Neural cell (in vitro differentiated cells): ENCODE data around the gene ADGRL3. TPM values are rescaled to one million over a fixed set of nuclear protein-coding genes. Genes with fewer than 3 reads are reported as not detected.

Experiments used
- H2AFZ ChIP-seq: fragments of 200-600, 300-800 bp; sonication (generic), shearing (Covaris generic); 2 replicates; pipeline ENCODE4 v1.6.0; 2014; ENCODE audit warnings: low read depth, mild to moderate bottlenecking, antibody characterized with exemption, low read length, moderate library complexity
- H3F3A ChIP-seq: fragments of 200-600 bp; shearing (Covaris generic); 2 replicates; pipeline ENCODE4 v1.6.1; 2016; ENCODE audit warnings: mild to moderate bottlenecking, moderate library complexity, mixed read lengths, antibody characterized with exemption, low read length; ENCODE audit not compliant: insufficient read depth, poor library complexity, severe bottlenecking
- H3K27ac ChIP-seq: fragments of 200-600, 300-800 bp; sonication (generic), shearing (Covaris generic); 2 replicates; pipeline ENCODE4 v1.5.1; 2014; ENCODE audit warnings: mild to moderate bottlenecking, low read length, moderate library complexity
- H3K27me3 ChIP-seq: fragments of 300-800, 200-600 bp; sonication (generic), shearing (Covaris generic); 2 replicates; pipeline ENCODE4 v1.6.0; 2014; ENCODE audit warnings: mild to moderate bottlenecking, low read depth, low read length, moderate library complexity; ENCODE audit not compliant: insufficient read depth
- H3K36me3 ChIP-seq: fragments of 300-800, 200-600 bp; sonication (generic), shearing (Covaris generic); 2 replicates; pipeline ENCODE4 v1.5.1; 2014; ENCODE audit warnings: mild to moderate bottlenecking, antibody characterized with exemption, low read length, moderate library complexity; ENCODE audit not compliant: insufficient read depth
- H3K4me2 ChIP-seq: fragments of 300-800, 200-600 bp; sonication (generic), shearing (Covaris generic); 2 replicates; pipeline ENCODE4 v1.6.0; 2014; ENCODE audit warnings: mild to moderate bottlenecking, low read length
- H3K4me3 ChIP-seq: fragments of 300-800, 200-600 bp; sonication (generic), shearing (Covaris generic); 2 replicates; pipeline ENCODE4 v1.5.1; 2014; ENCODE audit warnings: mild to moderate bottlenecking, low read length, moderate library complexity
- H3K79me2 ChIP-seq: fragments of 200-600 bp; shearing (Covaris generic); replicated peaks from 2 replicates; pipeline ENCODE4 v1.6.0; 2014; ENCODE audit warnings: mild to moderate bottlenecking, low read length, moderate library complexity; ENCODE audit not compliant: insufficient read depth
- H3K9ac ChIP-seq: fragments of 300-800, 200-600 bp; sonication (generic), shearing (Covaris generic); 2 replicates; pipeline ENCODE4 v1.6.1; 2016; ENCODE audit warnings: mild to moderate bottlenecking, low read length, mixed read lengths
- H3K9me2 ChIP-seq: fragments of 200-600 bp; shearing (Covaris generic); 2 replicates; pipeline ENCODE4 v1.6.1; 2016; ENCODE audit warnings: mild to moderate bottlenecking, low read length, mixed read lengths; ENCODE audit not compliant: insufficient read depth
- H3K9me3 ChIP-seq: fragments of 200-600, 300-800 bp; sonication (generic), shearing (Covaris generic); 2 replicates; pipeline ENCODE4 v1.6.1; 2016; ENCODE audit warnings: mild to moderate bottlenecking, mixed run types, low read length, moderate library complexity, mixed read lengths
- H4K20me1 ChIP-seq: fragments of 200-600 bp; shearing (Covaris generic); 2 replicates; pipeline ENCODE4 v1.6.1; 2016; ENCODE audit warnings: mild to moderate bottlenecking, mixed run types; ENCODE audit not compliant: insufficient read depth
- EP300 ChIP-seq: fragments of 450-650 bp; conservative IDR thresholded peaks from 2 replicates; pipeline ENCODE4 v1.6.1; 2014; ENCODE audit warnings: antibody characterized with exemption, mild to moderate bottlenecking, moderate library complexity; ENCODE audit not compliant: poor library complexity, severe bottlenecking
- EZH2 ChIP-seq: fragments of 200-600, 300-800 bp; shearing (Covaris generic), sonication (generic); IDR thresholded peaks from 2 replicates; pipeline ENCODE4 v1.6.1; 2014; ENCODE audit warnings: antibody characterized with exemption, low read length, borderline replicate concordance, mild to moderate bottlenecking; ENCODE audit not compliant: insufficient read depth, poor library complexity, severe bottlenecking
- MXI1 ChIP-seq: fragments of 450-650 bp; conservative IDR thresholded peaks from 2 replicates; pipeline ENCODE4 v1.6.1; 2014; ENCODE audit warnings: antibody characterized with exemption, mild to moderate bottlenecking; ENCODE audit not compliant: poor library complexity, severe bottlenecking
- POLR2AphosphoS5 ChIP-seq: IDR thresholded peaks from 2 replicates; pipeline ENCODE4 v1.6.1; 2012
- RAD21 ChIP-seq: fragments of 450-650 bp; conservative IDR thresholded peaks from 2 replicates; pipeline ENCODE4 v1.6.1; 2014; ENCODE audit warnings: antibody characterized with exemption, mild to moderate bottlenecking, moderate library complexity
- SMC3 ChIP-seq: fragments of 450-650 bp; conservative IDR thresholded peaks from 2 replicates; pipeline ENCODE4 v1.6.1; 2014; ENCODE audit warnings: antibody characterized with exemption, mild to moderate bottlenecking, moderate library complexity; ENCODE audit not compliant: poor library complexity
- TAF1 ChIP-seq: IDR thresholded peaks from 2 replicates; pipeline ENCODE4 v1.6.1; 2012; ENCODE audit warnings: low read depth
- polyA plus RNA-seq: library from polyadenylated mRNA; depleted of rRNA; stranded (reverse); fragments of >200 nt; gene quantifications from 2 replicates; pipeline ENCODE4 v1.2.3, GENCODE V29; 2014
- TF ChIP-seq, protein P1 (sequence below): IDR thresholded peaks from 2 replicates; pipeline ENCODE4 v1.6.1; 2012; ENCODE audit warnings: borderline replicate concordance
- TF ChIP-seq, protein P2 (sequence below): fragments of 450-650 bp; IDR thresholded peaks from 2 replicates; pipeline ENCODE4 v1.5.1; 2014; ENCODE audit warnings: antibody characterized with exemption, mild to moderate bottlenecking, moderate library complexity; ENCODE audit not compliant: poor library complexity, severe bottlenecking

Gene ADGRL3
- polyA plus RNA-seq, 1 donor from 2014 or later, result 99.4 TPM

DNA sequence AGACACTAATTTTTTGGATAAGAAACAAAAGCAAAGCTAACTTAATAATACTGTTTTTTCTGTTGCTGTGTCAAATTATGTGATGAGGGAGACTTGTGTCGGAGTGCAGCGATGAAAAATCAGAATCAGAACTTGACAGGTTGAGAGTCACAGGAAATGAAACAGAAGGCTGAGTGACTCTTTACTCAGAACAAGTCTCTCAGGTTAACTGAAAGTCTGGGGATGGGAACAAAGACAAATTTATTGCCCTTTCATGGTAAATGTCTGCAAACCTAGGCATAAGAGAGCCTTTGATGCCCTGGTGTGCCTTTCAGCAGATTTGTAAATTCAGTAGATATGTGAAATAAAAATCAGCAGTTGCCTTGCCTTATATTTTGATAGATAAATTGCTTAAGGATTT lies 96.0 kb downstream of the ADGRL3 start:
- Histone ChIP-seq H3K27ac (peak overlapping the region; percentile 29), H2AFZ (no peak overlapping the region), H3K4me2 (no peak overlapping the region)

DNA sequence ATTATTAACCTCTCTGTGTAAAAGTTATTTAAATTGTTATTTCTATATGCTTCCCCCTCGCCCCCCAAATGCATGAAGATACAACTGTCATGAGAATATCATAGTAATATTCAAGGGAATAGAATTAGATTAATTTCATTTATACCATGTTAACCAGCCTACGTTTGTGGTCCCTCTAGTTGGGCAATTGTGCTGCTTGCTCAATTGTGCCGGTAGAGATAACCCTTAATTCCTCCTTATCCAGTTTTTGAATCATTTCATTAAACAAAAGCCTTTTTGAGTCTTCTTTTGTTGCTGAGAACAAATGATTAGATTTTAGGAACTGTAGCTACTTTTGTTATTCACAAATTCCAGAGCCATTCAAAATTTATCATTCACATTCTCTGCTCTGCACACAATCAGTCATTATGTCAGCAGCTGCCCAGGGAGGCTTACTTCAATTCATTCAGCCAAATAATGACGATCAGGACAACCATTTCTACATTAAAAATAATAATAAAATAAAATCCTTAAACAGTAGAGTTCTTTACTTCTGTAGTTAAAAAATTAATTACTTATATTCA lies 98.1 kb downstream of the ADGRL3 start:
- no peak overlapping the region for H3K4me3 ChIP-seq
- no peaks in the 10 kb centered on the region for H3F3A ChIP-seq
- no peak overlapping the region for H3K9ac ChIP-seq
- H3K9me2 ChIP-seq, result no peaks in the 10 kb centered on the region
- H3K27ac ChIP-seq, result no peak overlapping the region
- H4K20me1 ChIP-seq, result no peaks in the 10 kb centered on the region
- no peak for TF ChIP-seq EP300
- TF ChIP-seq, protein P1, sequence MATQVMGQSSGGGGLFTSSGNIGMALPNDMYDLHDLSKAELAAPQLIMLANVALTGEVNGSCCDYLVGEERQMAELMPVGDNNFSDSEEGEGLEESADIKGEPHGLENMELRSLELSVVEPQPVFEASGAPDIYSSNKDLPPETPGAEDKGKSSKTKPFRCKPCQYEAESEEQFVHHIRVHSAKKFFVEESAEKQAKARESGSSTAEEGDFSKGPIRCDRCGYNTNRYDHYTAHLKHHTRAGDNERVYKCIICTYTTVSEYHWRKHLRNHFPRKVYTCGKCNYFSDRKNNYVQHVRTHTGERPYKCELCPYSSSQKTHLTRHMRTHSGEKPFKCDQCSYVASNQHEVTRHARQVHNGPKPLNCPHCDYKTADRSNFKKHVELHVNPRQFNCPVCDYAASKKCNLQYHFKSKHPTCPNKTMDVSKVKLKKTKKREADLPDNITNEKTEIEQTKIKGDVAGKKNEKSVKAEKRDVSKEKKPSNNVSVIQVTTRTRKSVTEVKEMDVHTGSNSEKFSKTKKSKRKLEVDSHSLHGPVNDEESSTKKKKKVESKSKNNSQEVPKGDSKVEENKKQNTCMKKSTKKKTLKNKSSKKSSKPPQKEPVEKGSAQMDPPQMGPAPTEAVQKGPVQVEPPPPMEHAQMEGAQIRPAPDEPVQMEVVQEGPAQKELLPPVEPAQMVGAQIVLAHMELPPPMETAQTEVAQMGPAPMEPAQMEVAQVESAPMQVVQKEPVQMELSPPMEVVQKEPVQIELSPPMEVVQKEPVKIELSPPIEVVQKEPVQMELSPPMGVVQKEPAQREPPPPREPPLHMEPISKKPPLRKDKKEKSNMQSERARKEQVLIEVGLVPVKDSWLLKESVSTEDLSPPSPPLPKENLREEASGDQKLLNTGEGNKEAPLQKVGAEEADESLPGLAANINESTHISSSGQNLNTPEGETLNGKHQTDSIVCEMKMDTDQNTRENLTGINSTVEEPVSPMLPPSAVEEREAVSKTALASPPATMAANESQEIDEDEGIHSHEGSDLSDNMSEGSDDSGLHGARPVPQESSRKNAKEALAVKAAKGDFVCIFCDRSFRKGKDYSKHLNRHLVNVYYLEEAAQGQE, result no peak
- no peak for TF ChIP-seq POLR2AphosphoS5
- TF ChIP-seq TAF1, result no peak
- TF ChIP-seq RAD21, result no peak
- TF ChIP-seq, protein P2, sequence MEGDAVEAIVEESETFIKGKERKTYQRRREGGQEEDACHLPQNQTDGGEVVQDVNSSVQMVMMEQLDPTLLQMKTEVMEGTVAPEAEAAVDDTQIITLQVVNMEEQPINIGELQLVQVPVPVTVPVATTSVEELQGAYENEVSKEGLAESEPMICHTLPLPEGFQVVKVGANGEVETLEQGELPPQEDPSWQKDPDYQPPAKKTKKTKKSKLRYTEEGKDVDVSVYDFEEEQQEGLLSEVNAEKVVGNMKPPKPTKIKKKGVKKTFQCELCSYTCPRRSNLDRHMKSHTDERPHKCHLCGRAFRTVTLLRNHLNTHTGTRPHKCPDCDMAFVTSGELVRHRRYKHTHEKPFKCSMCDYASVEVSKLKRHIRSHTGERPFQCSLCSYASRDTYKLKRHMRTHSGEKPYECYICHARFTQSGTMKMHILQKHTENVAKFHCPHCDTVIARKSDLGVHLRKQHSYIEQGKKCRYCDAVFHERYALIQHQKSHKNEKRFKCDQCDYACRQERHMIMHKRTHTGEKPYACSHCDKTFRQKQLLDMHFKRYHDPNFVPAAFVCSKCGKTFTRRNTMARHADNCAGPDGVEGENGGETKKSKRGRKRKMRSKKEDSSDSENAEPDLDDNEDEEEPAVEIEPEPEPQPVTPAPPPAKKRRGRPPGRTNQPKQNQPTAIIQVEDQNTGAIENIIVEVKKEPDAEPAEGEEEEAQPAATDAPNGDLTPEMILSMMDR, result no peak
- no peak for TF ChIP-seq SMC3
- no peaks in the 10 kb centered on the region for H3K36me3 ChIP-seq
- no peak overlapping the region for H2AFZ ChIP-seq
- H3K9me3 ChIP-seq, result no peaks in the 10 kb centered on the region
- no peaks in the 10 kb centered on the region for H3K27me3 ChIP-seq
- no peak overlapping the region for H3K4me2 ChIP-seq
- peaks cover 57% of the 10 kb centered on the region for H3K79me2 ChIP-seq

More for the DNA sequence above, 96.0 kb downstream of the ADGRL3 start:
- no peaks in the 10 kb centered on the region for H3K9me3 ChIP-seq
- no peaks in the 10 kb centered on the region for H3K27me3 ChIP-seq
- TF ChIP-seq EP300, result peak; percentile 57
- TF ChIP-seq TAF1, result no peak
- no peaks in the 10 kb centered on the region for H3K36me3 ChIP-seq
- H4K20me1 ChIP-seq, result no peaks in the 10 kb centered on the region
- H3K4me3 ChIP-seq, result peak overlapping the region; percentile 1
- H3F3A ChIP-seq, result no peaks in the 10 kb centered on the region
- H3K9ac ChIP-seq, result peak overlapping the region; percentile 12
- H3K9me2 ChIP-seq, result no peaks in the 10 kb centered on the region
- H3K79me2 ChIP-seq, result peaks cover 53% of the 10 kb centered on the region

DNA sequence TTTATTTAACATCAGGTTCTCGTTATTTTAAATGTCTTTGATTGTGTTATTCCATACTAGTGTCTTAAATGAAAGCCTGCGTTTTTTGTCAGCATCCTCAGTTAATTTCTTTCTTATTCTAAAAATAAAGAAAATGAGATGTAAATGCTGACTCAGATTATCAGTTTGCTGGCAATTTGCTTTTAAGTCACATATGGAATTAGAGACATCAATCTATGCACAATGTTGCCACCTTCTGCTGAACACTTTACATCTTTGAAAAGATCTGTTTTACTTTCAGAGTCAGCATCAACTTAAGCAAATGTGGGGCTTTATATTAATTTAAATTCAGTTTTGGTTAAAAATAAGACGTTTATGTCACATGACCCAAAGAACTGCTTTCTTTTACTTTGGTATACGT lies 99.2 kb downstream of the ADGRL3 start:
- Histone ChIP-seq H3K9me2 (no peaks in the 10 kb centered on the region), H3K27ac (no peak overlapping the region), H3K4me2 (no peak overlapping the region), H3K27me3 (no peaks in the 10 kb centered on the region), H3K79me2 (peaks cover 68% of the 10 kb centered on the region), H2AFZ (no peak overlapping the region), H3K9me3 (no peaks in the 10 kb centered on the region), H3K36me3 (no peaks in the 10 kb centered on the region), H3F3A (no peaks in the 10 kb centered on the region), H3K9ac (no peak overlapping the region), H4K20me1 (no peaks in the 10 kb centered on the region), H3K4me3 (no peak overlapping the region)
- no peak for TF ChIP-seq EZH2
- TF ChIP-seq, protein P2, result peak; percentile 16
- no peak for TF ChIP-seq RAD21
- no peak for TF ChIP-seq POLR2AphosphoS5
- TF ChIP-seq MXI1, result no peak
- no peak for TF ChIP-seq SMC3
